ENCODE measurements around the gene CHRNE. TPM values are rescaled to one million over a fixed set of nuclear protein-coding genes. Genes with fewer than 3 reads are reported as not detected.
"Not testable (repeated sequence)": the region's sequence is repeated elsewhere in the genome, so short reads cannot be mapped to it uniquely, and the experiment has no call there.

CHRNE gene
- total RNA-seq, 2 experiments from 2014 or later: 3.2 to 3.7 TPM

DNA sequence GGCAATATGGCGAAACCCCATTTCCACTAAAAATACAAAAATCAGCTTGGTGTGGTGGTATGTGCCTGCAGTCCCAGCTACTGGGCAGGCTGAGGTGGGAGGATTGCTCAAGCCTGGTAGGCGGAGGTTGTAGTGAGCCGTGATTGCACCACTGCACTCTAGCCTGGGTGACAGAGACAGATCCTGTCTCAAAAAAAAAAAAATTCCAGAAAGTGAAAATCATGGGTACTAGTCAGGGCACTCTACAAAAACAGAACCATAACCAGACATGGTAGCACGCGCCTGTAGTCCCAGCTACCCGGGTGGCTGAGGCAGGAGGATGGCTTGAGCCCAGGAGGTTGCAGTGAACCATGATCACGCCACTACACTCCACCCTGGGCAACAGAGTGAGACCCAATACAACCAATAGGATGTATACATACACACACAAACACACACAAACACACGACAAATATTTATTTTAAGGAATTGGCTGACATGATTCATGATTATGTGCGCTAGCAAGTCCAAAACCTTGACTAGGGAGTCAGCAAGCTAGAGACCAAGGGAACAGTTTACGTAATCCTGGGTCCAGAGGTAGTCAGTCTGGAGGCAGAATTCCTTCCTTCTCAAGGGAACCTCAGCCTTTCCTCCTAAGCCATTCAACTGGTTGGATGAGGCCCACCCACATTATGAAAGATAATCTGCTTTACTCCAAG is 17.6 kb upstream of the CHRNE start:
- H3K27ac Mint-ChIP-seq: no peak overlapping the region
- H3K9me3 Mint-ChIP-seq: no peaks in the 10 kb centered on the region
- DNase-seq: peak in 2 of 14 experiments; percentile 42 to 45
- Histone ChIP-seq H3K27me3 (ENCODE audit: control insufficient read depth in 1 of 2, insufficient read depth in 2 of 2, low read length in 2 of 2) (no peaks in the 10 kb centered on the region), H3K4me3 (ENCODE audit: low read length) (no peak overlapping the region), H3K36me3 (ENCODE audit: insufficient read depth, low read length) (no peaks in the 10 kb centered on the region), H3K4me1 (ENCODE audit: insufficient read depth, low read length) (no peaks in the 10 kb centered on the region), H3K9me3 (ENCODE audit: control insufficient read depth in 1 of 2, insufficient read depth in 1 of 2, low read length in 2 of 2) (no peaks in the 10 kb centered on the region), H3K27ac (ENCODE audit: low read depth in 1 of 2, low read length in 2 of 2) (no peak overlapping the region)
- ChIA-PET POLR2A (no interaction called here), CTCF (no interaction called here)
- peaks cover 4% of the 10 kb centered on the region for H3K4me1 Mint-ChIP-seq (ENCODE audit: low read depth)
- intact Hi-C loops (cut with DNase I, micrococcal nuclease): no loop called here
- no peak for ATAC-seq (ENCODE audit: poor library complexity)
- H3K4me3 Mint-ChIP-seq: no peak overlapping the region
- no peaks in the 10 kb centered on the region for H3K36me3 Mint-ChIP-seq (ENCODE audit: low read depth)
- no peak for TF ChIP-seq CTCF (IDR thresholded peaks at IDR 0.05)
- no peaks in the 10 kb centered on the region for H3K27me3 Mint-ChIP-seq

DNA sequence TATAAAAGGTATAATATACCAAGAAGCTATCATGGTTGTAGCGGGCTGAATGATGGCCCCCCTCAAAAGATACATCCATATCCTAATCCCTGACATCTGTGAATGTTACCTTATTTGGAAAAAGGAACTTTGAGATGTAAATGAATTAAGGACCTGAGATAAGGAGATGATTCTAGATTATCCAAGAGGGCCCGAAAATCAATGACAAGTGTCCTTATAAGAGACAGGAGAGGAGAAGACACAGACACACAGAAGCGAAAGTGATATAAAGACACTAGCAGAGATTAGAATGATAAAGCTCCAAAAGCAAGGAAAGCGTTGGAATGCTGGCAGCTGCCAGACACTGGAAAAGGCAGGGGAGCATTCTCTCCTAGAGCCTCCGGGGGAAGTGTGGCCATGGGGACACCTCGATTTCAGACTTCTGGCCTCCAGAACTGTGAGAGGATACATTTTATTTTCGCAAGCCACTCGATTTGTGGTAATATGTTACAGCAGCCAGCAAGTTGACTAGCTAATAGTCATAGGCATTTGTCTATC is 16.7 kb upstream of the CHRNE start:
- no peaks in the 10 kb centered on the region for H3K36me3 ChIP-seq (ENCODE audit: insufficient read depth, low read length)
- no peak for ATAC-seq (ENCODE audit: poor library complexity)
- H3K27ac ChIP-seq (ENCODE audit: low read depth in 1 of 2, low read length in 2 of 2): no peak overlapping the region
- Mint-ChIP-seq H3K36me3 (ENCODE audit: low read depth) (no peaks in the 10 kb centered on the region), H3K4me3 (no peak overlapping the region), H3K9me3 (no peaks in the 10 kb centered on the region), H3K4me1 (ENCODE audit: low read depth) (peaks cover 4% of the 10 kb centered on the region), H3K27me3 (no peaks in the 10 kb centered on the region), H3K27ac (no peak overlapping the region)
- no peaks in the 10 kb centered on the region for H3K4me1 ChIP-seq (ENCODE audit: insufficient read depth, low read length)
- no peaks in the 10 kb centered on the region for H3K27me3 ChIP-seq (ENCODE audit: control insufficient read depth in 1 of 2, insufficient read depth in 2 of 2, low read length in 2 of 2)
- ChIA-PET CTCF (no interaction called here), POLR2A (no interaction called here)
- H3K9me3 ChIP-seq (ENCODE audit: control insufficient read depth in 1 of 2, insufficient read depth in 1 of 2, low read length in 2 of 2): no peaks in the 10 kb centered on the region
- no peak overlapping the region for H3K4me3 ChIP-seq (ENCODE audit: low read length)
- no peak for TF ChIP-seq CTCF (IDR thresholded peaks at IDR 0.05)
- intact Hi-C loops (cut with DNase I, micrococcal nuclease): no loop called here
- DNase-seq: no peak

- H3K4me1 Mint-ChIP-seq (ENCODE audit: low read depth); H3K9me3 ChIP-seq (ENCODE audit: control insufficient read depth in 1 of 2, insufficient read depth in 1 of 2, low read length in 2 of 2); H3K4me3 Mint-ChIP-seq; H3K27ac Mint-ChIP-seq; H3K36me3 Mint-ChIP-seq (ENCODE audit: low read depth); DNase-seq; intact Hi-C loops (cut with DNase I, micrococcal nuclease); H3K9me3 Mint-ChIP-seq; H3K27me3 Mint-ChIP-seq; POLR2A ChIA-PET; H3K4me3 ChIP-seq (ENCODE audit: low read length); H3K4me1 ChIP-seq (ENCODE audit: insufficient read depth, low read length); H3K36me3 ChIP-seq (ENCODE audit: insufficient read depth, low read length); H3K27me3 ChIP-seq (ENCODE audit: control insufficient read depth in 1 of 2, insufficient read depth in 2 of 2, low read length in 2 of 2); CTCF ChIA-PET; H3K27ac ChIP-seq (ENCODE audit: low read depth in 1 of 2, low read length in 2 of 2); ATAC-seq (ENCODE audit: poor library complexity): not testable (repeated sequence)
Measured at GRCh38 chr17:4914551-4914950, 11.7 kb upstream of the CHRNE start.

- ATAC-seq (ENCODE audit: poor library complexity) (no peak), DNase-seq (no peak)
- Histone ChIP-seq H3K4me3 (ENCODE audit: low read length) (no peak overlapping the region), H3K9me3 (ENCODE audit: control insufficient read depth in 1 of 2, insufficient read depth in 1 of 2, low read length in 2 of 2) (no peaks in the 10 kb centered on the region), H3K27ac (ENCODE audit: low read depth in 1 of 2, low read length in 2 of 2) (no peak overlapping the region), H3K36me3 (ENCODE audit: insufficient read depth, low read length) (no peaks in the 10 kb centered on the region), H3K27me3 (ENCODE audit: control insufficient read depth in 1 of 2, insufficient read depth in 2 of 2, low read length in 2 of 2) (no peaks in the 10 kb centered on the region), H3K4me1 (ENCODE audit: insufficient read depth, low read length) (peaks cover 8% of the 10 kb centered on the region)
- Mint-ChIP-seq H3K4me3 (no peak overlapping the region), H3K27me3 (no peaks in the 10 kb centered on the region), H3K27ac (no peak overlapping the region), H3K4me1 (ENCODE audit: low read depth) (no peaks in the 10 kb centered on the region), H3K9me3 (no peaks in the 10 kb centered on the region), H3K36me3 (ENCODE audit: low read depth) (no peaks in the 10 kb centered on the region)
- TF ChIP-seq CTCF (IDR thresholded peaks at IDR 0.05): no peak
- ChIA-PET CTCF (interaction anchor here (0.6 kb wide), 1 partner anchor 89 kb away, joined by 3 read pairs; no protein-coding TSS in a partner anchor), POLR2A (interaction anchor here (1.1 to 1.5 kb wide), 2 partner anchors 54 to 83 kb away, joined by 3 to 4 read pairs; partner anchors contain the start of gene SPAG7)
- intact Hi-C loops (cut with DNase I, micrococcal nuclease): no loop called here
Measured at GRCh38 chr17:4913994-4914393, 11.1 kb upstream of the CHRNE start.
